Erythroblast (primary cell): ENCODE data around the gene FRS2.

ENCODE experiments used
- GATA1 ChIP-seq: IDR thresholded peaks from 2 replicates; pipeline ENCODE4 v1.6.1; 2011; ENCODE audit warnings: low read depth, mild to moderate bottlenecking, control low read depth, low read length, moderate library complexity
- POLR2A ChIP-seq: IDR thresholded peaks from 2 replicates; pipeline ENCODE4 v1.6.1; 2011; ENCODE audit warnings: mild to moderate bottlenecking, low read length

DNA sequence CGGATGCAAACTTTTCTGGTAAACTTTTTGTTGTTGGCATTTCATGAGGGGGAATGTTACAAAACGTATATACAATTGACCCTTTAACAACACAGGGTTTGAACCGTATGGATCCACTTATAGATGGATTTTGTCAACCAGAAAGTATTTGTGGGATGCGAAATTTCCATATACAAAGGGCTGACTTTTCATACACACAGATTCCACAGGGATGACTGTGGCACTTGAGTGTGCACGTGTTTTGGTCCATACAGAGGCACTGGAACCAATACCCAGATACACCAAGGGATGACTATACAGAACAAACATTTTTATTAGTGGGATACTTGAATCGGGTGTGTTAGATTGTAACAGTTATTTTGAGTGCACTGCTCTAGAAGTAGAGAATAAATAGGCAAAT is 85.3 kb downstream of the FRS2 start:
- TF ChIP-seq POLR2A (no peak), GATA1 (no peak)
